GM15510 (cell line): ENCODE measurements around the gene RNASE2.

Experiments used
- POLR2A ChIP-seq: IDR thresholded peaks from 3 replicates; pipeline ENCODE4 v1.6.1; 2011; ENCODE audit warnings: borderline replicate concordance; ENCODE audit not compliant: insufficient read length; ENCODE audit errors: extremely low read depth

RNASE2 gene

DNA sequence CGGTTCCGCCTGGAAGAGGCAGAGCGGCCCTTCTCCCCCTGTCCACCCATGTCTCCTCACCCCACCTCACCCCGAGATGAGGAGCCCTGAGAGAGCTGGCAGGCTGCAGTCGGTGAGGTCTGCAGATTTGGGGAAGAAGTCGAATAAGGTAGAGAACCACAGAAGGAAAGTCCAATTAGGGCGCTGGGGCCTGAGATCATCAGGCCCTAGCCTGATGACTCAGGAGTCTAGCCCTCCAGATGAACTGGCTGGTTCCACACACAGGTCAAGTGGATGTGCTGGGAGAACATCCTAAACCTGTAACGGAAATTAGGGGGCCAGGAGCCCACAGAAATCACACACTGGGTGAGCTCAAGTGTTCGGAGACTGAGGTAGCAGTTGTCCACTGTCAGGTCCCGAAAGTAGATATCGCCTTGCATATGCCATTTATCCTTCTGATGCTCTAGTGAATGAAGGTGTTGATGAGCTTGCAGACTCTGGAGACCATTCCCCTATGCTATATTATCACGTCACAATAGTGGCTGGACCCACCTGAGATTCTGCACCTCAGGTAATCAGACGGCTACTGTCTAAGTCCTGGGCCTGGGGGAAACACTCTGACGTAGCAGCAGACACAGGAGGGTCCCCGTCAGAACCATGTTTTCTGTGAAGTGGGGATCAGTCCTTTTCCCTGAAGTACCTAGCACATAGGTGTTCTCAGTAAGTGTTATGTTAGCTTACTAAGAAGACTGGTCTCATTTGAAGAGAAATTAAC lies 33.6 kb downstream of the RNASE2 start:
- TF ChIP-seq POLR2A = no peak

DNA sequence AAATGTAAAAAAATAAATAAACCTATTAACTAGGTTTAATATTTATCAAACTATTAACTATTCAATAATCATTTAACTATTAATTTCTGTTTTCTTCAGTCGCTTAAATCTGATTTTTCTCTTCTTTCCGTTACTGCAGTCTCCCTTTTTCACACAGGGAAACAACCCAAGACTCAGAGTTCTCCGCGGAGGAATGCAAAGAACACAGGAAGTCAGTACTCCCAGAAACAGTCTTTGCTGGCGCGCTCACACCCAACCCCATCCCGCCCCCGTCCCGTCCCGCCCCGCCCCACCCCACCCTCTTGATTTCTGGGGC lies 34.1 kb downstream of the RNASE2 start:
- TF ChIP-seq POLR2A = no peak

- peak; percentile 82 for TF ChIP-seq POLR2A
Measured at GRCh38 chr14:20989787-20990600, 34.7 kb downstream of the RNASE2 start, which contains the start of gene METTL17. Gene METTL17 (plus strand): TSS chr14:20989980. CDS start chr14:20990003, 23 bp downstream.

GRCh38 chr14:20996521-20996920 lies 41.2 kb downstream of the RNASE2 start:
- no peak for TF ChIP-seq POLR2A

- TF ChIP-seq POLR2A = no peak
Measured at GRCh38 chr14:20997115-20997514, 41.8 kb downstream of the RNASE2 start.

DNA sequence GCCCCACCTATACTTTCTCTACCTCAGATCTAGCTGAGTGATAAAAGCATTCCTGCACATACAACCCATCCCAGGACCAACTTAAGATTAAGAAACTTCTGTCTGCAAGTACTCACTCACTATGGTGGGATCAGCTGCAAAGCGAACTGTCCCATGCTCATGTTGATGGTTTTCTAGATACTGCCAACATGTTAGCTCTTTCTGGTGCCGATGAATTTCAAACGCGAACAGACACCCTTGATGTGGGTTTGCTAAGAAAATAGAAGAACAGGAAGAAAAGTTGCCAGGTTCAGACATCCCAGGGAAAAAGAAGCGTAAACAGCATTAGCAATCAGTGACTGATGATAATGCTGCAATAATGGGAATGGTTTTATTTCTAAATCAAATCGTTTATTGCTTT lies 42.3 kb downstream of the RNASE2 start:
- no peak for TF ChIP-seq POLR2A

- no peak for TF ChIP-seq POLR2A
Measured at GRCh38 chr14:20998139-20998538, 42.9 kb downstream of the RNASE2 start.

GRCh38 chr14:20998674-20999366 lies 43.5 kb downstream of the RNASE2 start, which contains the start of gene SLC39A2:
Gene SLC39A2 (plus strand): TSS chr14:20999293. CDS start chr14:20999447, 154 bp downstream.
- TF ChIP-seq POLR2A = no peak

GRCh38 chr14:20999591-20999990 lies 44.3 kb downstream of the RNASE2 start:
- no peak for TF ChIP-seq POLR2A

DNA sequence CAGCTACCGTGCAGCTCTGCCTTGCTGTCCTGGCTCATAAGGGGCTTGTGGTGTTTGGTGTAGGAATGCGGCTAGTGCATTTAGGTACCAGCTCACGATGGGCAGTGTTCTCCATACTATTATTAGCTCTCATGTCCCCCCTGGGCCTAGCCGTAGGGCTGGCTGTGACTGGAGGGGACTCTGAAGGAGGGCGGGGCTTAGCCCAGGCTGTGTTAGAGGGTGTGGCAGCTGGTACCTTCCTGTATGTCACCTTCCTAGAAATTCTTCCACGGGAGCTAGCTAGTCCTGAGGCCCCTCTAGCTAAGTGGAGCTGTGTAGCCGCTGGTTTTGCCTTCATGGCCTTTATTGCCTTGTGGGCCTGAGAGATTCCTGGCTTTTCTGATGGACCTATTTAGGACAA lies 45.9 kb downstream of the RNASE2 start:
- TF ChIP-seq POLR2A = no peak

DNA sequence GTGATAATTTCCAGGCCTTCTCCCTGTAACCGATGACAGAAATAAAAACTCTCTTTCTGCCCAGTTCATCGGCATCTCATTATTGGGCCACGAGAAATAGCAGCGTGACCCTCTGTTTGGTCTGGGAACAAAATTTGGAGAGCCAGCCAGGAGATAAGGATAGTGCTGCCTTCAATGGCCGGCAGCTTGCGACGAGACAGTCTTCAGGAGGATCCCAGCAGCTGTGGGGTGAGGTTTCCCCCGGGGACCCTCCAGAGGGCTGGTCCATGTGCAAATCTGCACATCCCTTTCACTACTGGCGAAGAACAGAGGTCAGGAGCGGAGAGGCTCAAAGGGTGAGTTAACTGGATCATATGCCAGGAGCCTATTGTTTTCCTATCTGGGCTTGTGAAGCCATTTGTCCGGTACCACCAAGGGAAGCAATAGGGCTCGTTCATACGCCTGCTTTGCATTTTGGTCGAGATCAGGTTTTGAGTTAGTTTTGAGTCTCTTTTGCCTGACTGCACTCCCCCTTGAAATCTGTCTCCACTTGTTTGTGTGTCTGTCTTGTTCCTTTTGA lies 48.6 kb downstream of the RNASE2 start:
- no peak for TF ChIP-seq POLR2A
